Left forelimb (tissue), 1 donor: Measurements from ENCODE around the gene USH2A.

ENCODE experiments used
- DNase-seq: peaks from one replicate; pipeline ENCODE4 v3.0.0-alpha.2; 2018; ENCODE audit warnings: low spot score

The USH2A gene

DNA sequence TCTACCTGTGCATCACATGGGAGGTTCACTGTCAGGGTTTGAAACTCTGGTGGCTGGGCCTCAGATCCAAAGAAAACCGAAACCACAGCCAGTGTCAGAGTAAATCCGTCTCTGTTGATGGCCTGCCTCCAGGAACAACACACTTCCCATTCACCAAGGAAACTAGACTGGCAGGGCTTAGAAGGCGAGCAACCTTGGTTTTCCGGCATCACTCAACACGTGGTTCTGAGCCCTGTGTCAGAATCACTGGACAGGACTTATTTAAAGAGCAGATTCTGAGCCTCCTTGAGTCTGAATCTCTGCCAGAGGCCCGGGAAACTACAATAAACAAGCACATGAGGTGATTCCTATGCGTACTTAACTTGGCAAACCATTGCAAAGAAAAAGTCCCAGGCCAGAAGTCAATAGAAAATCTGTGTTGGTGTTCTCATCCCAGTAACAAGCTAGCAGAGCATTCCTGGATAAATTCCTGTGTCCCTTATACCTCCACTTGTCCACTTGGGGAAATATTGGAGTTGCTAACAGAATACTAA is 786.1 kb downstream of the USH2A start:
- DNase-seq = no peak

- no peak for DNase-seq
Measured at GRCh38 chr1:215636258-215636965, 786.8 kb downstream of the USH2A start.

DNA sequence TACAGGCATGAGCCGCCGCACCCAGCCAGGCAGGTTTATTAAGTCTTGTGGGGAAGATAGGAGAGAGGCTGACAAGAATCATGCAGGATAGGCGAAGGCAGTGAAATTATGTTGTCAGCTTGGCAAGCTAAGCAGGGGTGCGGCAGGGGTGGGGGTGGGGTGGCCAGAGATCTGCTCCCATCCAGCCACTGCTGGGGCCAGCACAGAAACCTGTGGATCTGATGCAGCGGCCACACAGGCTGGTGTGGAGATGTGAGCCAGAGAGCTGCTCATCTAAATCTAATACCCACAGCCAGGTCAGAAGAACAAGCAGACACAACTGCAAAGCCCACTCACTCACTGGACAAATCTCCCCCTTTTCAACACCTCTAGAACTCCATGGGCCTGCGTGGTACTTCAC is 787.4 kb downstream of the USH2A start:
- DNase-seq = no peak

- DNase-seq = no peak
Measured at GRCh38 chr1:215631489-215631888, 791.8 kb downstream of the USH2A start.

GRCh38 chr1:215631040-215631439 is 792.2 kb downstream of the USH2A start:
- no peak for DNase-seq

DNA sequence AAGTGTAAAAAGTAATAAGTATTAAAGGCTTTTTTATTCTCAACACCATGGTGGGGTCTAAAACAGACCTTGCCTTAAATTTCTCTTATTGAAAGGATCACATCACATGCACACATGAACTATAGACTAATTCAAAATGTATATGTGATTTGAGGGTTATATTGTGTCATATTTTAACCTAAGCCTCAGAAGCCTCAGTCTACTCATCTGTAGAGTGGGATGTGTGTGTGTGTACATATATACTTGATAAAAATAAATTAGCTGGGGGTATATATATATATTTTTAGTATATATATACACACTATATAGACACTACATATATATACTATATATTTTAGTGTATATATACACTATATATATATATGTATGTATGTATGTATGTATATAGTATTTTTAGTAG is 797.3 kb downstream of the USH2A start:
- no peak for DNase-seq

GRCh38 chr1:215623162-215623561 is 800.1 kb downstream of the USH2A start:
- DNase-seq = no peak

- no peak for DNase-seq
Measured at GRCh38 chr1:215617979-215618378, 805.3 kb downstream of the USH2A start.

GRCh38 chr1:215612391-215612790 is 810.9 kb downstream of the USH2A start:
- no peak for DNase-seq

GRCh38 chr1:215608646-215609045 is 814.6 kb downstream of the USH2A start:
- no peak for DNase-seq

GRCh38 chr1:215607412-215607811 is 815.8 kb downstream of the USH2A start:
- no peak for DNase-seq

- DNase-seq = no peak
Measured at GRCh38 chr1:215606564-215607168, 816.6 kb downstream of the USH2A start.

DNA sequence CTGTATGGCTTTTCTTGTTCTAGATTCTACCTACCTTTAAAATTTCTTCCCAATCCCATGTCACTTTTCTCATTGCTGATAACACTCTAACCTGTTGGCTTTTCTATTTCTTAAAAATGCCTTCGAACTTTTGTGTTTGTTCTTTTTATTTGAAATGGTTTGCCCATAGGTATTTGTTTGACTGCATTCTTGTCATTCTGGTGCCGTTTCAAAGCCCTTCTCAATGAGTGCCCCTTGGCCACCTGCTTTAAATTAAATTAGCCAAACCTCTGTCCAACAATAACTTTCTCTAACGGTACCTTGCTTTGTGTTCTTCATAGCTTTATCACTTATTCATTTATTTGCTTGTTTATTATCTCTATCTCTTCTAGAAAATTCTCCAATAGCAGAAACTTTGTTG is 817.2 kb downstream of the USH2A start:
- no peak for DNase-seq

- no peak for DNase-seq
Measured at GRCh38 chr1:215605011-215605621, 818.1 kb downstream of the USH2A start.

- DNase-seq = no peak
Measured at GRCh38 chr1:215603319-215603718, 819.9 kb downstream of the USH2A start.

- DNase-seq = no peak
Measured at GRCh38 chr1:215601276-215601675, 822.0 kb downstream of the USH2A start.

GRCh38 chr1:215600867-215601266 is 822.4 kb downstream of the USH2A start:
- DNase-seq = no peak

GRCh38 chr1:215600258-215600792 is 822.9 kb downstream of the USH2A start:
- DNase-seq = no peak

DNA sequence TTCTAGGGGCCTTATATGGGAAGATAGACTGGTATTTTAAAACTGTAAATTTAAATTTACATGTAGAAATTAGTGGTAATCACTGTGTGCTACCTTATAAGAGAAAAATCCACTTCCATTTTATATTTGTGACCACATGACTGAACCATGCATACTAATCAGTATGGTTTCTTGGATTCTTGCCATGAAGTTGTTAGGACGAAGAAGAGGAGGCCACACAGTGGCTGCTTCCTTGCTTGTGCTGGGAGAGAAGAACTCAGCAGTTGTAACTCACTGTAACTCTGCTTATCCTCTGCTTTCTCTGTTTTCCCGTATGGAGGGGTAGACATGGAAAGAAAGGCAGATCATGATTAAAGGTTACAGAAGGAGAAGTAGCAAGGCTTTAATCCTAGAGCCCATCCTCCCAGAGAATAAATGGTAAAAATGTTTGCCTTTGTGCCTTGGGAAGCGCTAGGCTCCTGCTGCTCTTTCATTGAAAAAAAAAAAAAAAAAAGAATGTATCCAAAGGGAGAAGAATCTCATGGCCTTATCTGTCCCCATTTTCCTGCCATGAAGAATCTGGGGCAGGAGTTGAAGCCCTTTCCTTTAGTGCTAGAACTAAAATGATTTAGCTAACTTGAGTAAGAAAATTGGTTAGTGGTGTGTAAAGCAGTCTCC is 823.7 kb downstream of the USH2A start:
- no peak for DNase-seq

DNA sequence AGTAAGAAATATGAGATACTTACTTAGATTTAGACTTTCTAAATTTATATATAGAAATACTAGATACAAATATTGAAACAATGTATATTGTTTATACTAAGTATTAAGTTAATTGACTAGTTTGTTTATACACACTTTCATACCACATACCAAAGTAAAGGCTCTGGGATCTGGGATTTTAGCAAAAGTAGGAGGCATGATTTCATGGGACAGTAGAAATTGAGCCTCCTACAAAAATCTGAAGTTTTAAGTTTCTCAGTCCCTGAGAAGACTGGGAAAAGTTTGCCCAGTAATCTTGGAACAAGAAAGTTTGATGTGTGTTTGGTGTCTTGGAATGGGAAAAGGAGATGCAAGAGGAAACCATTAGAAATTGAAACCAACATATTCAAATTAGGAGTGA is 825.3 kb downstream of the USH2A start:
- no peak for DNase-seq

DNA sequence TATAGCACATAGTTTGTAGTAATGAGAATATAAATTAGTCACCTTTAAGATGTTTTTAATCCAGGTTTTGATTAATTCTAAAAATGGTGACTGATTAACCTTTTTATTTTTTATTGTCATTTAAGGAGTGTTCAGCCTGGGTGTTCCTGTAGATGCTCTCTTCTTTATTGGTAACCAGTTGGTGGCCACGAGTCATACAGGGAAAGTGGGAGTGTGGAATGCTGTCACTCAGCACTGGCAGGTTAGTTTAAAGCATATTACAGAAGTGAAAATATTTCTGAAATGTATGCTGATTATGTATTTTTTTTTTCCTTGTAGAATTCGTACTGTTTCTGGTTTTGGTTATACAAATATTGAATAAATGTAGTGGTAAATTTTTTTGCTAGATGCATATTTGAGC is 828.0 kb downstream of the USH2A start:
- DNase-seq = no peak

GRCh38 chr1:215594640-215595039 is 828.6 kb downstream of the USH2A start:
- DNase-seq = no peak
